Measurements from ENCODE around the gene FBXW11. TPM values are rescaled to one million over a fixed set of nuclear protein-coding genes. Genes with fewer than 3 reads are reported as not detected.
A peak's percentile ranks its signal among the peaks of the same experiment; 100 is the strongest.

The FBXW11 gene
- polyA plus RNA-seq, 2 of the 4 experiments (the other 2 are of a cell fraction) = 39.3 to 80.2 TPM

GRCh38 chr5:171908638-171909037 is 97.8 kb downstream of the FBXW11 start:
- Histone ChIP-seq H3K4me1 (peaks cover 10% of the 10 kb centered on the region), H3K4me2 (no peak overlapping the region), H3K27ac (no peak overlapping the region), H3K9me3 (no peaks in the 10 kb centered on the region), H3K4me3 (no peak overlapping the region)
- TF ChIP-seq MYC (IDR thresholded peaks at IDR 0.05; ENCODE audit: borderline replicate concordance, low read length) (no peak), ELK1 (IDR thresholded peaks at IDR 0.05; ENCODE audit: low read depth, low read length) (no peak), RARB (CRISPR knock-in tag; IDR thresholded peaks at IDR 0.05) (no peak), HEYL (CRISPR knock-in tag; IDR thresholded peaks at IDR 0.05) (no peak), HOXB5 (CRISPR knock-in tag; IDR thresholded peaks at IDR 0.05) (no peak), ATOH8 (CRISPR knock-in tag; IDR thresholded peaks at IDR 0.05; ENCODE audit: low read depth) (no peak), USF2 (IDR thresholded peaks at IDR 0.05) (no peak), HMGXB4 (CRISPR knock-in tag; IDR thresholded peaks at IDR 0.05; ENCODE audit: borderline replicate concordance) (no peak), RCOR1 (IDR thresholded peaks at IDR 0.05; ENCODE audit: low read depth, low read length) (no peak), NR3C1 (IDR thresholded peaks at IDR 0.05) (no peak), TP53 (CRISPR knock-in tag; IDR thresholded peaks at IDR 0.05) (no peak), SREBF2 (IDR thresholded peaks at IDR 0.05) (no peak), SMC3 (IDR thresholded peaks at IDR 0.05) (no peak), HDAC2 (IDR thresholded peaks at IDR 0.05) (no peak), KDM5A (IDR thresholded peaks at IDR 0.05) (no peak), FOSL2 (IDR thresholded peaks at IDR 0.05) (no peak), FOSL2 (CRISPR knock-in tag; IDR thresholded peaks at IDR 0.05) (no peak)
- FAIRE-seq = no peak
- DNase-seq (ENCODE audit: low read depth in 1 of 2, low spot score in 1 of 2) = no peak
- POLR2A ChIA-PET = no interaction called here
- no peak for ATAC-seq
- 81% methylated on average over 3 of the region's 3 CpGs for WGBS (ENCODE audit: missing lambda C conversion rate)
- CTCF ChIA-PET = interaction anchor here (0.6 to 8.7 kb wide), 33 partner anchors 10 to 701 kb away, joined by 3 to 128 read pairs (median 4); partner anchors contain the start of genes FGF18 and STK10

GRCh38 chr5:171907725-171908343 is 98.6 kb downstream of the FBXW11 start:
- ChIA-PET POLR2A (no interaction called here), CTCF (interaction anchor here (0.6 to 8.7 kb wide), 38 partner anchors 9 to 701 kb away, joined by 3 to 128 read pairs (median 4); partner anchors contain the start of genes FGF18 and STK10)
- H3K4me3 ChIP-seq = no peak overlapping the region
- no peak overlapping the region for H3K4me2 ChIP-seq
- H3K9me3 ChIP-seq = no peaks in the 10 kb centered on the region
- 6% methylated on average over 4 of the region's 4 CpGs for WGBS (ENCODE audit: missing lambda C conversion rate)
- H3K27ac ChIP-seq = no peak overlapping the region
- DNase-seq (ENCODE audit: low read depth in 1 of 2, low spot score in 1 of 2) (peak; percentile 25 to 64), FAIRE-seq (peak; percentile 28), ATAC-seq (peak; percentile 89 to 94; a peak in 5 of 6 replicates)
- peak; percentile 79 for TF ChIP-seq SMC3 (IDR thresholded peaks at IDR 0.05)
- TF ChIP-seq ZFP36 (IDR thresholded peaks at IDR 0.05; ENCODE audit: borderline replicate concordance, partially characterized antibody) = no peak
- peak; percentile 77 to 79 for TF ChIP-seq RAD21 (conservative IDR thresholded peaks at IDR 0.05 in 1 of 2, IDR thresholded peaks at IDR 0.05 in 1 of 2)
- no peak for TF ChIP-seq CBX2 (IDR thresholded peaks at IDR 0.05; ENCODE audit: borderline replicate concordance, low read depth)
- TF ChIP-seq CTCF (IDR thresholded peaks at IDR 0.05) = peak; percentile 88
- peaks cover 1% of the 10 kb centered on the region; the same call in 2 of the 3 replicates for H3K4me1 ChIP-seq
